Thymus (tissue), 11 donors: Measurements from ENCODE around the gene KRT16. TPM values are rescaled to one million over a fixed set of nuclear protein-coding genes. Genes with fewer than 3 reads are reported as not detected.
"Not testable (repeated sequence)": the region's sequence is repeated elsewhere in the genome, so short reads cannot be mapped to it uniquely, and the experiment has no call there.

Source experiments
- DNase-seq, 9 donors: peaks; one replicate each; pipeline ENCODE4 v3.0.0-alpha.2; 2013; ENCODE audit warnings: low spot score in 9 of 9, low read depth in 6 of 9, missing footprints in 1 of 9
- H3K27ac ChIP-seq, 2 donors: one replicate each; pipeline ENCODE4 v1.5.1; 2013; ENCODE audit warnings: control low read depth in 1 of 2, low read depth in 1 of 2, low read length in 1 of 2, mild to moderate bottlenecking in 1 of 2, moderate library complexity in 1 of 2
- H3K27me3 ChIP-seq, 2 donors: one replicate each; pipeline ENCODE4 v1.5.1; 2013; ENCODE audit warnings: low read length in 1 of 2; ENCODE audit not compliant: control insufficient read depth in 2 of 2, insufficient read depth in 1 of 2
- H3K36me3 ChIP-seq, 2 donors: one replicate each; pipeline ENCODE4 v1.5.1; 2013; ENCODE audit warnings: low read length in 1 of 2, mild to moderate bottlenecking in 1 of 2, moderate library complexity in 1 of 2; ENCODE audit not compliant: control insufficient read depth in 2 of 2, insufficient read depth in 2 of 2
- H3K4me1 ChIP-seq, 2 donors: one replicate each; pipeline ENCODE4 v1.5.1; 2013; ENCODE audit warnings: low read length in 2 of 2; ENCODE audit not compliant: control insufficient read depth in 2 of 2, insufficient read depth in 2 of 2
- H3K4me3 ChIP-seq, 2 donors: one replicate each; pipeline ENCODE4 v1.5.1; 2013; ENCODE audit warnings: low read length in 2 of 2, control low read depth in 1 of 2, mild to moderate bottlenecking in 1 of 2
- H3K9me3 ChIP-seq, 2 donors: one replicate each; pipeline ENCODE4 v1.5.1; 2013; ENCODE audit warnings: low read length in 1 of 2, mild to moderate bottlenecking in 1 of 2; ENCODE audit not compliant: control insufficient read depth in 2 of 2, insufficient read depth in 1 of 2
- WGBS: extraction: QIAGEN DNeasy Blood & Tissue Kit; methylation state at CpG from one replicate; pipeline ENCODE4 v1.1.7; 2013; 5-methylcytosine and 5-hydroxymethylcytosine counted together
- polyA plus RNA-seq: library from polyadenylated mRNA; stranded (reverse); fragments of 200-250 nt; gene quantifications from one replicate; pipeline ENCODE4 v1.2.3, GENCODE V29; 2013
- total RNA-seq: library from RNA; stranded (reverse); fragments of 120-200 nt; gene quantifications from one replicate; pipeline ENCODE4 v1.2.4, GENCODE V29; 2013
- donor health status: healthy.

KRT16 gene
- total and polyA plus RNA-seq, 2 donors = 7.5 to 262 TPM

- no peaks in the 10 kb centered on the region for H3K9me3 ChIP-seq
- no peaks in the 10 kb centered on the region for H3K36me3 ChIP-seq
- H3K4me3 ChIP-seq = no peak overlapping the region
- H3K27ac ChIP-seq = peak overlapping the region in 1 of 2 donors; percentile 62
- H3K27me3 ChIP-seq = no peaks in the 10 kb centered on the region
- peaks cover 0 to 8% of the 10 kb centered on the region in 2 donors for H3K4me1 ChIP-seq
- no peak for DNase-seq
- WGBS = 86% methylated on average over 12 of the region's 12 CpGs
These were observed 19.8 kb downstream of the KRT16 start for GRCh38 chr17:41592601-41593305.

GRCh38 chr17:41589301-41589700 is 23.3 kb downstream of the KRT16 start:
- no peaks in the 10 kb centered on the region for H3K4me1 ChIP-seq
- no peak for DNase-seq

DNA sequence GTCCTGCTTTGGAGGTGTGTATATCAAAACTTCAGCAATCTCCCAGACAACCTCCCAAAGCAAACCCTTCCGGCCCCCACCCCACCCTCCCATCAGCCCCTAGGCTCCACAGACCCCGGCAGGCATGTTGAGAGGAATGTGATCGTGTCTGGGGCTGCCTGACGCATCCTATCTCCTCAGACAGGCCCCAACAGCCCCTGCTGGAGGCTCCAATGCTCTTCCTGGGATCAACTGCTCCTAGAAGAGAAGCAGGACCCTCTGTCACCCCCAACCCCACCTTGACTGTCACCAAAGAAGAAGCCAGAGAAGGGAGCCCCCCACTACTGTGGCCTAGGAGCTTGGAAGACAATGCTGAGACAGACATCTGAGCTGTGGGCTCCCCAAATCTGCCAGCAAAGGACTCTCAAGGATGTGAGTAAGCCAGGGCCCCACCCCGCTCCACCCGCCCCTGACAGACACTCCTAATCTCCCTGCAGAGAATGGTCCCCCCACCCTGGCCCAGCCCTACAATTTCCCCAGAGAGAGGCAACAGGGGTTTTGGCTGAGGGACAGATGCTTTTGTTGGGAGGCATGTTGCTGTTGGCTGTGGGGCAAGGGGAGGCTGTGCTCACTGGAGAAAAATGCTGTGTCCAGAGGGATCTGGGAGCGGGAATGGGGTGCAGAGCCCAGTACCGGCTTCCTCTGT is 24.3 kb downstream of the KRT16 start:
- H3K4me3 ChIP-seq = no peak overlapping the region
- H3K27me3 ChIP-seq = no peaks in the 10 kb centered on the region
- 89% methylated on average over 8 of the region's 8 CpGs for WGBS
- H3K36me3 ChIP-seq = no peaks in the 10 kb centered on the region
- peak overlapping the region in 1 of 2 donors; percentile 71 for H3K27ac ChIP-seq
- DNase-seq = no peak
- H3K9me3 ChIP-seq = no peaks in the 10 kb centered on the region
- no peaks in the 10 kb centered on the region for H3K4me1 ChIP-seq

More at GRCh38 chr17:41589301-41589700, 23.3 kb downstream of the KRT16 start:
- 74% methylated on average over 3 of the region's 3 CpGs for WGBS
- Histone ChIP-seq H3K36me3 (no peaks in the 10 kb centered on the region), H3K4me3 (no peak overlapping the region), H3K27me3 (no peaks in the 10 kb centered on the region), H3K9me3 (no peaks in the 10 kb centered on the region), H3K27ac (no peak overlapping the region)

GRCh38 chr17:41586863-41587495 is 25.6 kb downstream of the KRT16 start, which contains the start of gene KRT14:
TSS of gene KRT14 (minus strand) at chr17:41586895. CDS start at chr17:41586834, 61 bp downstream.
- H3K9me3 ChIP-seq = no peaks in the 10 kb centered on the region
- H3K27me3 ChIP-seq = no peaks in the 10 kb centered on the region
- WGBS = 91% methylated on average over 15 of the region's 15 CpGs
- no peaks in the 10 kb centered on the region for H3K4me1 ChIP-seq
- peak within 1 kb of the TSS; percentile 53 to 60 for H3K27ac ChIP-seq
- no peak within 1 kb of the TSS for H3K4me3 ChIP-seq
- no peak for DNase-seq
- no peaks in the 10 kb centered on the region for H3K36me3 ChIP-seq

DNA sequence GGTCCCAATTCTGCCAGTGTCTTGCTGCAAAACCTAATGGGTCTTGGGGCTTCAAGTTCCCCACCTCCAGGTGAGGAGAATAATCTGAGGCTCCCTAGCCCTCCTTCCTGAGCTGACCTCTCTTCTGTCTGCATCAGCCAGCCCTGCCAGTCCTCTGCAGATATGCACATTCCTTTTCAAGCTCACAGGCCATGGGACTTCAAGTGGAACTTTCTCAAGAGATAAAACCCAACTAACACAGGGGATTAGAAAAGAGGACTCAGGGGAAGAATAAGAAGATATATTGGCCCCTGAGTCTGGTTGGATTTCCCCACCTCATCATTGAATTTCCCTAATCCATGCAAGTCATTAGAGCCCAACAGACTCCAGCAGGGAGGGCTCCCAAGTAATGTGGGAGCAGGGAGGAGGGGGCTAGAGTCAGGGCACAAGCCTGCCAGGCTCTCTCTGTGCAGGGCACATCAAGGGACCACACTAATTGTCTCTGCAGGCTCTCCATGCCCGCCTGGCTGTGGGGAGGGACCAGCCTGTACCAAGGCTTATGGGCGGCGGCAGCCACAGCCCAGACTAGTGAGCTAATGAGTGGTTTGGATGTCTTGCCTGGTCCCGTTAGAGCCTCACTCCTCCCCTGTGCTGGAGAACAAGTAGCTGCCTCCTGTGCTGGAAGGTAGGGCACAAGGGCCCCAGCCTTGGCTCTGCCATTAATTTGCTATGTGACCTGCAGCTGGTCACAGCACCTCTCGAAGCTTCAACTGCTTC is 27.1 kb downstream of the KRT16 start:
- Histone ChIP-seq H3K36me3 (no peaks in the 10 kb centered on the region), H3K27me3 (no peaks in the 10 kb centered on the region), H3K4me1 (no peaks in the 10 kb centered on the region), H3K4me3 (no peak overlapping the region), H3K9me3 (no peaks in the 10 kb centered on the region), H3K27ac (no peak overlapping the region)
- DNase-seq = no peak
- WGBS = 90% methylated on average over 5 of the region's 5 CpGs

DNA sequence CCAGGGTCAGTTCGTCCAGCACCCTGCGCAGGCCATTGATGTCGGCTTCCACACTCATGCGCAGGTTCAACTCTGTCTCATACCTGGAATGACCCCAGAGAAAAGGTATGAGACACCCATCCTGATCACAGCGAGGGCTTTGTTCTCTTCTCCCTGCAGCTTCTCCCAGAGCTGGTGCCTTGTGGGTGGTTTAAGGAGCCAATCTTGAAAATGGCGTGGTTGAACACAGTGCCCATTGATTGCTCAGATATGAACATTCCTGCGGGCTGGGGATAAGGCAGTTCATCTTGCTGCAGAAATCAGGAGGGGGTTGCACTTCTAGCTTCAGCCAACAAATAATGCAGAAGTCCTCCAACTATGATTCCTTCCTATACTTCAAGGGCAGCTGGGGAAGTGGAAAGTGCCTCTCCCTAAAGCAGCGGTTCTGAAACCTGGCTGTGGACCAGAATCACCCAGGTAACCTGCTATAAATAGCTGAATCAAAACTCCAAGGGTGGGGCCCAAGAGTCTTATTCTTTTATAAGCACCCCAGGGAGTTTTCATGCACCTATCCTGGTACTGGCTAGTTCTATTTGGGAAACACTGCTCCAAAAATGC is 28.1 kb downstream of the KRT16 start:
- H3K4me3 ChIP-seq, H3K27ac ChIP-seq, H3K9me3 ChIP-seq, H3K27me3 ChIP-seq, H3K4me1 ChIP-seq, H3K36me3 ChIP-seq, DNase-seq: not testable (repeated sequence)
- 89% methylated on average over 8 of the region's 8 CpGs for WGBS

DNA sequence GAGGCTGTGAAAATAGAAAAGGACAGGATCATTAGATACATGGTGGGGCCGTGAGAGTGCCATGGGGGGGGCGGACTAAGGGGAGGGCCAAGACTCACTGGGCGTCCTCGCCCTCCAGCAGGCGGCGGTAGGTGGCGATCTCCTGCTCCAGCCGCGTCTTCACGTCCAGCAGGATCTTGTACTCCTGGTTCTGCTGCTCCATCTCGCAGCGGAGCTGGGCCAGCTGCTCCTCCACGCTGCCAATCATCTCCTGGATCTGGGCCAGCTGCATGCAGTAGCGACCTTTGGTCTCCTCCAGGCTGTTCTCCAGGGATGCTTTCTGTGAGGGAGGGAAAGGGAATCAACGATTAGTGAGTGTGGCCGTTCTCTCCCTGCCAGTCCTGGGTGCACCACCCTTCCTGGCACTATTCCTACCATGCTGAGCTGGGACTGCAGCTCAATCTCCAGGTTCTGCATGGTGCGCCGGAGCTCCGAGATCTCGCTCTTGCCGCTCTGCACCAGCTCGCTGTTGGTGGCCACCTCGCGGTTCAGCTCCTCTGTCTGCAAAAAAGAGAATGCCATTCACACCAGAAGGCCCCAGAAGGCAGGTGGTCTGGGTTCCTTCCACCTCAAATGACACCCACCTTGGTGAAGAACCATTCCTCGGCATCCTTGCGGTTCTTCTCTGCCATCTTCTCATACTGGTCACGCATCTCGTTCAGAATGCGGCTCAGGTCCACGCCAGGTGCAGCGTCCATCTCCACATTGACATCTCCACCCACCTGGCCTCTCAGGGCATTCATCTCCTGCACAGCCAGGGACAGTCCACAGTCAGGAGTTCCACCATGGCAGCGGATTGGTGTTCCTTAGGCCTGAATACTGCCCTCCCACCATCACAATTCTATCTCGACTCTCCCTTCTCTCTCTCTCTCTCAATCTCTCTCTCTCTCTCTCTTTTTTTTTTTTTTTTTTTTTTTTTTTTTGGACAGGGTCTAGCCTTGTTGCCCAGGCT is 29.1 kb downstream of the KRT16 start:
- no peaks in the 10 kb centered on the region for H3K9me3 ChIP-seq

More for the DNA sequence above, 29.1 kb downstream of the KRT16 start:
- no peak overlapping the region for H3K27ac ChIP-seq
- H3K4me1 ChIP-seq = peaks cover 0 to 3% of the 10 kb centered on the region in 2 donors
- no peak for DNase-seq
- peaks cover 0 to 7% of the 10 kb centered on the region in 2 donors for H3K27me3 ChIP-seq
- H3K36me3 ChIP-seq = no peaks in the 10 kb centered on the region
- no peak overlapping the region for H3K4me3 ChIP-seq
- WGBS = 89% methylated on average over 33 of the region's 33 CpGs
